HG02973 (cell line): ENCODE data around the gene HMGCS2.
"Not testable (repeated sequence)": the region's sequence is repeated elsewhere in the genome, so short reads cannot be mapped to it uniquely, and the experiment has no call there.

Experiments
- ATAC-seq: cut with Tn5 transposase; IDR thresholded peaks from one replicate; pipeline ENCODE4 v1.9.1; 2021; ENCODE audit warnings: moderate library complexity; ENCODE audit not compliant: unreplicated experiment

HMGCS2 gene

DNA sequence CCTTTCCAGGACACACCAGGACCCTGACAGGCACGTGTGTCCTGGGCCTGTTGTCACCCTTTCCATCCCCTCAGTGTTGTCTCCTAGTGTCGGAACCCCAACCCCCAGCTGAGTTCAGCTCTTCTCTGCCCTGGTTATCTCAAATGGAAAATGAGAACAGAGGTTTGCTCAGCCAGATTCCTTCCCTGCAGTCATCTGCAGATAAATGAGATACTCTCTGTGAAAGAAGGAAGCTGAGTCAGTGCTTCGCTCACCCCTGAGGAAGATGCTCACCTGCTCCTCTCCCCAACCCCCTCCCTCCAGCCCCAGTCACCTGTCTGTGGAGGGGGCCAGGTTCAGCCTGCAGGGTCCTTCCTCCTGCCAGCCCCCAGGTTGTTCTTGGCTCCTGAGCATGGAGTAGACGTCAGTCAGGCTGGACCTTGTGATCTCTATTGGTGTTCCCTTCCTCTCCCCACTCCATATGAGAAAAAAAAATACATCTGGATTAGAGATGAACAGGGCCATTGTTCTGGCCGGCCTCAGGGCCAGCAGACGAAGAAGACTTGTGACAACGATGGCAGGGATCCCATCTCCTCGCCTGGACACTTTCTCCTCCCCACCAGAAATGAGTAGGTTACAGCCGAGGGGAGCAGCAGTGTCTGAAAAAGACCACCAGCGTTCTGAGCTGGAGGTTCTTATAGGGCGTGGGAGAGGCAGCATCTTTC lies 36.1 kb downstream of the HMGCS2 start:
- ATAC-seq = no peak

- no peak for ATAC-seq
These were observed 36.8 kb downstream of the HMGCS2 start for GRCh38 chr1:119731741-119732430.

DNA sequence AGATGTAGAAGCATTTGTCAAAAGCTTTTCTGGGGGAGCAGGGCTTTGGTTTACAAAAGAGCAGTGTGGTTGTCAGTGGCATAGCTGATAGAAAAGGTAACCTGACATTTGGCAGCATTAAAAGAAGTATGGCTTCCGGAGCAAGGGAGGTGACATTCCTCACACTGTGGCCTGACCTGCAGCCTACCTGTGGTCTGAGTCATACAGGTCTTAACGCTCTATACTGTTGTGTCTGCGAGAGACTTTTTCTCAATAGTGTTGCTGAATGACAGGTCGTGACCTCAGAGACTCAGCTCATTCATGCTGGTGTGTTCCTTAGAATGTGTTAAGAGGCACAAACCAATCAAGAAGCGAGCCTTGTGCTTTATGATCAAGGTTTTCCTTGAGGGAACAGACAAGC lies 37.6 kb downstream of the HMGCS2 start:
- no peak for ATAC-seq

- no peak for ATAC-seq
These were observed 39.7 kb downstream of the HMGCS2 start for GRCh38 chr1:119729044-119729443.

DNA sequence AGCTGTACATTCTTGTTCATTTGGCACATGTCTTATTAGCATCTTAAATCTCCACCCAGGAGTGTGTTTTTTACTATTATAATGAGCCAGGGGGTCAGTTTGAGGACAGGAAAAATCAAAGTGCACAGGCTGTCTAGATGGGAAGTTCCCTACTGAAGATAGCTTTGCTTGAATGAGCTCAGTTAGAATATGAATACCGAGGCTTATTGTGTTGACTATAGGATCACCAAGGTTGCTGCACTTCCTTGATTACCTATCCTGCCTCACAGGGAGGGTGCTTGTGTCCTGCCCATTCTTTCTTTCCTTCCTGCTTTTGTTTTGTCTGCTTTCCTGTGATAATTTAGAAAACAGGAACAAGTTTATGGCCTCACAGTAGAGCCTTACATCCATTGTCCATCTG lies 40.7 kb downstream of the HMGCS2 start:
- peak; percentile 53 for ATAC-seq

DNA sequence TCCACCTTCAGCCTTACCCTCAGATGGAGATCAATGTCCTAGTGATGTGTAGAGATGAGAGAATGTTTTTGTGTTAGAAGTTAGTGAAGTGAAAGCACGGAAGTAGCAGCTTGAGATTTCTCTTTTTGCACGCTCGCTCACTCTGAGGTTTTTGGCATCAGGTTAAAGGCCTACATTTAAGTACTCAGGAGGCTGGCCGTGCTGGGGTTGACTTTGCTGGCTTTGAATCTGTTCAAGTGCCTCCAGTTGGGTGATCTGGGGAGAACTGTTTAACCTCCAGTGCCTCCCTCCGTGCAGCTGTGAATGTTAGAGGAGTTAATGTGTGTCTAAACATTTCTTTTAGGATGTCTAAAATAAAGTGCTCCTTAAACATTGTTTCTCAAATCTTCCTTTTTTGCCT lies 43.1 kb downstream of the HMGCS2 start:
- ATAC-seq = no peak

GRCh38 chr1:119724611-119725218 lies 44.0 kb downstream of the HMGCS2 start:
- ATAC-seq = no peak

DNA sequence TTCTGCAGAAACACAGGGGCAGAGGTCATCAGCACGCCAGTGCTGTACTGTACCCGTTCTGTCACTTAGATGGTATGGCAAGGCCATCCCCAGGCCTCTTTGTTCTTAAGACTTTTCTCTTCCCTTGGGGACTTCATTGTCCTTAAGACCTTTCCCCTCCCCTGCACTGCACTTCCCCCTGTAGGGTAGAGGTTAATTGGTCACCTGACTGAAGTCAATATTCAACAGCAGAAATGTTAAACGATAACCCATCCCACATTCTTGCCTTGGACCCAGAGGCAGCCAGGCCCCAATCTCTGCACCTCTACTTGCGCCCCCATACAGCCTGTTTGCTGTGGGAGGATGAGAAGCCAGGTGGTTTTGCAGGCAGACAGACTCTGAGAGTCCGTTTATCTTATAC lies 46.8 kb downstream of the HMGCS2 start:
- no peak for ATAC-seq

DNA sequence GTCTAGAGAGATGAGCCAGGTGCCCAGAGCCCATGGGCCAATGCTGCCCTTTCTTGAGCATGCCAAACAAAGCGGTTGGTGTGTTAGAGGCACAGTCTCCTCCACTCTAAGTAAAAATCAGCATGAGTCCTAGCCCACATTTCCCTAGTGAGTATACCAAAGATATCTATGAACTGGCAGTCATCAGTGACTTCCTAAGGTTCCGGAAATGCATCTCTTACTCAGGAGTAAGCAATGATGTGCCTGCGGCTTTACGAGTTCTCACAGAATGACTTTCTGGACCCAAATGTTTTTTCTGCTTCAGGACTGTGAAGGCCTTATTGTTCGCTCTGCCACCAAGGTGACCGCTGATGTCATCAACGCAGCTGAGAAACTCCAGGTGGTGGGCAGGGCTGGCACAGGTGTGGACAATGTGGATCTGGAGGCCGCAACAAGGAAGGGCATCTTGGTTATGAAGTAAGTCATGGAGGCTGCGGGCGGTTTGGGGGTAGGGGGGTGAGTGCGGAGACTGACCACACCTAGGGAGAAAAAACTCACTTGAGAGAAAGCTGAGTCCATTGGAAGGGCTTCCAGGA lies 47.8 kb downstream of the HMGCS2 start:
- no peak for ATAC-seq

- ATAC-seq = no peak
These were observed 49.7 kb downstream of the HMGCS2 start for GRCh38 chr1:119718972-119719371.

GRCh38 chr1:119718409-119718808 lies 50.3 kb downstream of the HMGCS2 start:
- ATAC-seq = no peak

DNA sequence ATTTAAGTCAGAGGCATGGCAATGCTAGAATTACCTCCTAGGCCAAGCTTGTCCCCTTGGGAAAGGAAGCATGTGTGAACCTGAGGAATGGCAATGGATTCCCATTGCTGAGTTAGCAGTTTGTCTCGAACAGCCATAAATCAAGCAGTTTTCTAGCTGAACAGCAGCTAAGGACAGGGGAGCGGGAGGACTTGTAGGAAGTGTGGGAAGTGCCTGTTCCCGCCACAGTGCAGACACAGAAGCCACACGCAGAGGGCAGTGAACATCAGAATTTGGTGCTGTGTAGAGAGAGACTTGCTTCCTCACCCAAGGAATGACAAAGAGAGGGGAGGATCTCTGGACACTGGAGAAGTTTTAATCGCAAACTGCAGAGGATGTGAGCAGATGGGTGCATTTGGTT lies 53.2 kb downstream of the HMGCS2 start:
- ATAC-seq = no peak

DNA sequence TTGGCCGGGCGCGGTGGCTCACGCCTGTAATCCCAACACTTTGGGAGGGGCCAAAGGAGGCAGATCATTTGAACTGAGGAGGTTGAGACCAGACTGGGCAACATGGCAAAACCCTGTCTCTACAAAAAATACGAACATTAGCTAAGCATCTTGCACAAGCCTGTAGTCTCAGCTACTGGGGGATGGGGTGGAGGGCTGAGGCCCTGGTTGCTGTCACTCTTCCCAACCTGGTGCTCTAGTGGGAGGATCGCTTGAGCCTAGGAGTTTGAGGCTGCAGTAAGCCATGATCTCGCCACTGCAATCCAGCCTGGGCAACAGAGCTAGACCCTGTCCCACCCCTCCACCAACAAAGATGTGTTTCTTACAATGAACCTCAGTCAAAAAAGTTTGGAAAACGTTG lies 54.1 kb downstream of the HMGCS2 start:
- ATAC-seq = no peak

GRCh38 chr1:119713749-119714456 lies 54.8 kb downstream of the HMGCS2 start:
- no peak for ATAC-seq

GRCh38 chr1:119713039-119713748 lies 55.5 kb downstream of the HMGCS2 start:
- ATAC-seq = no peak

DNA sequence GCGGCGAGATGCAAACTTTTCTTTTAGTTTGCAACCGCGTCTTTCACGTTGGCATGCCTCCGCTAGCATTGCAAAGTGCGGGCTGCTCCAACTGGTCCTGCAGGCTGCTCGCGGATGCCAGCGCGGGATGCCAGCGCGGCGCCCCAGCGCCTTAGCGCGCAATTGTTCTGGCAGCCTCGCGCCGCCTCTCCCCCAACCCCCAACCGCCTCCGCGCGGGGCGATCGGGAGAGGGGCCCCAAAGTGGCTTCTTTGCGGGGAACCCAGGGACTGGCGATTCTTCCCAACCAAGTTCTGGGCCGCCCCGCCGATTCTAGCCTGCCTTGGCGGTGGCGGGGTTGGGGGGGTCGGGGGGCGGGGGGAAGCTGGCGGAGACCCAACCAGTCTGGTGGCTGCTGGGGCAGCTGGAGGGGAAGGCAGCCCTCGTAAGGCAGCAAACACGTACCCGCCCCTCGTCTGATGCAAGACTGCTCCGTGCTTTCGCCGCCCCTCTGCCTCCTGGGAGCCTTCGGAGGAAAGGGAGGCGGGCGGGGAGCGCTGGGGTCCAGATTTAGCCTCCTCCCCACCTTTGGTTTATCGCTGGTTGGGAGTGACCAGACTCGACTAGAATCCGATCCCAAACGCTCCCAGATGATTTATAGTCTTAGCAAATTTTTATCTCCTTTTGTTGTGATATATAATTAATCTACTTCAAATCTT lies 56.2 kb downstream of the HMGCS2 start:
- ATAC-seq = peak; percentile 52

- ATAC-seq = peak; percentile 65
These were observed 56.8 kb downstream of the HMGCS2 start, which contains the start of gene PHGDH for GRCh38 chr1:119711804-119712341. PHGDH (plus strand) TSS chr1:119711934; CDS start chr1:119712023, 89 bp downstream.

DNA sequence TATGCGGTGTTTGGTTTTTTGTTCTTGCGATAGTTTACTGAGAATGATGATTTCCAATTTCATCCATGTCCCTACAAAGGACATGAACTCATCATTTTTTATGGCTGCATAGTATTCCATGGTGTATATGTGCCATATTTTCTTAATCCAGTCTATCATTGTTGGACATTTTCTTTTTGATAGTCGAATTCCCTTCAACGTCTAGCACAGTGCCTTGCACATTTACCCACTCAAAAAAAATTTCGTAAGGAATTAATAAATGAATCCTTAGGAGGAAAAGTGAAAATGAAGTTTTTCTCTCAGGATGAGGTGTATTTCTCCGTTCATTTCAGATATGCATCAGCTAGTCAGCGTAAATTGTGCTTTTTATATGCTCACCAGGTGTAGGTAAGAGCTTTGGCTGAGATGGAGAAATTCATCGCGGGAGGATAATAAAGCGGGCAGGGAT lies 57.3 kb downstream of the HMGCS2 start:
- ATAC-seq = not testable (repeated sequence)

- ATAC-seq = not testable (repeated sequence)
These were observed 62.1 kb downstream of the HMGCS2 start for GRCh38 chr1:119706599-119706998.
